Iris pigment epithelial cell (primary cell): ENCODE results near the gene VPS41.
"Not testable (repeated sequence)": the region's sequence is repeated elsewhere in the genome, so short reads cannot be mapped to it uniquely, and the experiment has no call there.

ENCODE experiments used
- DNase-seq: peaks from one replicate; pipeline ENCODE4 v3.0.0-alpha.2; 2011; ENCODE audit warnings: low read depth

VPS41 gene

DNA sequence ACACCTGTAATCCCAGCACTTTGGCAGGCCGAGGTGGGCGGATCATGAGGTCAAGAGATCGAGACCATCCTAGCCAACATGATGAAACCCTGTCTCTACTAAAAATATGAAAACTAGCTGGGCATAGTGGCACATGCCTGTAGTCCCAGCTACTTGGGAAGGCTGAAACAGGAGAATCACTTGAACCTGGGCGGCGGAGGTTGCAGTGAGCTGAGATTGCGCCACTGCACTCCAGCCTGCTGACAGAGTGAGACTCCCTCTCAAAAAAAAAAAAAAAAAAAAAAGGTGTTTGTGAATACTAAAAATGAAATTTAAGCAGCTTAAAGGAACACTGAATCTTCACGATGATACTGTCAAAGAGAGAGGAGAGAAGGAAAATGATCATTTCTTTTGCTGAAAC lies 54.0 kb downstream of the VPS41 start:
- not testable (repeated sequence) for DNase-seq

DNA sequence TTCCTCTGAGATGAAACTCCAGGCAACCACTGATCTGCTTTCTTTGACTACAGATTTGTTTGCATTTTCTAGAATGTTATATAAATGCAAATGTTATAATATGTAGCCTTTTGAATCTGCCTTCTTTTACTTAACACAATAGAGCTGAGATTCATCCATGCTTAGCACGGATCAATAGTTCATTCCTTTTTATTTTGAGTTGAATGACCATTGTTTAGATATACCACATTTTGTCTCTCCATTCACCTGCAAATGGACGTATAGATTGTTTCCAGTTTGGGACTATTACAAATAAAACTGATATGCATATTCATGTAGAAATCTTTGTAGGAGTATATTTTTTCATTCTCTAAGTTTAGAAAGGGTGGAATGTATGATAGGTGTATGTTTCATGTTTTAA lies 57.7 kb downstream of the VPS41 start:
- no peak for DNase-seq

DNA sequence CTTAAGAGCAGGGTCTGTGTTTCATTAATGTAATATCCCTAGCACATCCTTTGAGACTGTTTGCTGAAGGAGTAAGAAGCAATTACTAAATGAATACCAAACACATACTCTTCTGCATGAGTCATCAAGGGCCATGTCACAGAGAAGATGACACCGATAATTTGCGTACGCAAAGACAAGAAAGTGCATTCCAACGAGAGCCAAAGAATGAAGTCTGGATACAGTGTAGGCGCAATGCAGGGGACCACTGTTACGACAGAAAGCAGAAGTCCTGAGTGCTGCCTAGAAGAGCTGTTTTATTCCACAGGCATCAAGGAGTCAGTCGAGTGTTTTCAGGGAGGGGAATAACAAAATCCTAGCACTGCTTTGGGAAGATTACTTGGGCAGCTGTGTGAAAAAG lies 62.7 kb downstream of the VPS41 start:
- no peak for DNase-seq

DNA sequence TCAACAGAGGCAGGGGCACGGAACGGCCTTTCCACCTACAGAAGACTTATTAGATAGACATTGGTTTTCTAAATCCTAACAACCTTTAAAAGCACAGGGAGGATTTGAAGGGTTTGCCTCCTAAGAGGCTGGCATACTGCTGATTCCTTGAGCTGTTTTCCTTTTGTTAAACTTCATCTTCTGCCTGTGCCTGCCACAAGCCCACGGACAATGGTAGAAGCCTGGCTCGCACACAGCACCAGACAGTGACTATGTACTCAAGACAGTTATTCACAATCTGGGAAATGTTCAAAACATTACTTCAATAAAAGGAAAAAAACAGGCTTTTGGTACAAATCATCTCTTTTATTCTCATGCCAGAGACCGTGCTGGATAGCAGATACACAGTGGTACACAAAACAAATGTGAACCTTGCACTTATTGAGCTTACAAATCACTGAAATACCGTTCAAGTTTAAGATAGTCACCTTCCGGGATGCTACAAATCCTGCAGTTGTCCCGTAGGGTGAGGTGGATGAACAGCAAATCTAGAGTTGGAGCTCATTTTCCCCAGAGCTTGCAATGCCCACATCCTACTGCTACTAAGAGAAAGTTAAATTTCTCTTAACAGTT lies 63.9 kb downstream of the VPS41 start:
- DNase-seq, result no peak

DNA sequence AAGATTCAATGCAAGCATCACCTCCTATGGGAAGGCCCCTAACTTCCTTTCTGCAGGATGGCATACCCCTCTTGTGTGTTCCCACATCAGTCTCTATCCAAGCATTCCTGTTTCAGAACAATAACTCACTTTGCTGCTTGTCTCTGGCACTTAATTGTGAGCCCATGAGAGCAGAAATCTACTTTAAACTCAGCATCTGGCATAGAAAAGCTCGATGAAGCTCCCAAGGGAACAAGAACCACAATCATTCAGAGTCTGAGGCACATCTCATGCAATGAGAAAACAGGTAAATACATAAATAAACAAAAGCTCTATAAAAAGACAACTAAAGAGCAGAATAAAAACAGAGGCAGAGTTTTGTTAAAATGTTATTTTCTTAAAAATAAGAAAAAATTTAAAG lies 66.2 kb downstream of the VPS41 start:
- no peak for DNase-seq

DNA sequence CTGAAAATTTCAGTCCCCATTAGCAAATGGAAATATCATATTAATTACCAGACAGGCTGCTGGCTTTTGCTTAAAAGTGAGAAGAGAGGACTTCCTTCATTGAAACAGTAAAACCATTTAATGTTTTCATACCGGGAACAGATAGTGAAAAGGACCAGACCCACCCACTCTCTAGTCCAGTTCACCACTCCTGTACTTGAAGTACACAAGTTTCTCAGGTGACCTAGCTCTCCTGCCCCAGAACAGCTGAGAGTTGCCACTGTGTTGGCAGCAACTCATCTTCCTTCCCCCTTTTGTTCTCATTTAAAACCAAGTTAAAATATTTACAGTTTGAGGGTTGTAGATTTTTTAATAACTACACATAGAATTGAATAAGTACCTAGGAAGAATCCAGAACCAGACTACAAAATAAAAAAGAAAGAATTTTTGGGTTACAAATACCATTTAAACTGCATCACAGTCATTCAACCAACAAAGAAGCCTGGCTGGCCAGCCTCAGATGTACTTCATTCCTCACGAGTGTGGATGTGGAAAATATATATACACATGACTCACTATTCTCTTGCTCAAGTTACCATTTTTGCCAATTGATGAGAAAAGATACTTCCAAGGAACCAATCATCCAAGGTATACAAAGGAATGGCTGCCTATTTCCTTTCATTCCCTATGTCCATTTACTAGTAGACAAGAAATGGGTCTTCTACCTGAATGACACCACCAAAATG lies 68.1 kb downstream of the VPS41 start:
- DNase-seq, result peak; percentile 92

DNA sequence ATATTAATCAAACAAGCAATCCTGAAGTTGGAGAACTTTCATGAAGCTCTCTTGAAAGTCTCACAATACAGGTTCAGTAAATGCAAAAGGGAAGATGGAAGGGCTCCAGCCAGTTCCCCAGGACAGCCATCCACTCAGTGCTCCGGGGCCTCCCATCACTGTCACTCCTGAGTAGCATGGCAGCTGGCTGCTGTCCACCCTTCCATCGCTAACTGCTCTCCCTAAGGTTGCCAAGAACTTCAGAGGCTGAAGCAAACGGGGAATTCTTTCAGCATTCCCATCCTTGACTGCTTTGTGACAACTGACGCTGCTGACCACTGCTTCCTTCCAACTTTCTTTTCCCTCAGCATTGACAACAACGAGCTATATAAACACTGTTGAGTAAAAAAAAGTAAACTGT lies 69.1 kb downstream of the VPS41 start:
- DNase-seq, result no peak

DNA sequence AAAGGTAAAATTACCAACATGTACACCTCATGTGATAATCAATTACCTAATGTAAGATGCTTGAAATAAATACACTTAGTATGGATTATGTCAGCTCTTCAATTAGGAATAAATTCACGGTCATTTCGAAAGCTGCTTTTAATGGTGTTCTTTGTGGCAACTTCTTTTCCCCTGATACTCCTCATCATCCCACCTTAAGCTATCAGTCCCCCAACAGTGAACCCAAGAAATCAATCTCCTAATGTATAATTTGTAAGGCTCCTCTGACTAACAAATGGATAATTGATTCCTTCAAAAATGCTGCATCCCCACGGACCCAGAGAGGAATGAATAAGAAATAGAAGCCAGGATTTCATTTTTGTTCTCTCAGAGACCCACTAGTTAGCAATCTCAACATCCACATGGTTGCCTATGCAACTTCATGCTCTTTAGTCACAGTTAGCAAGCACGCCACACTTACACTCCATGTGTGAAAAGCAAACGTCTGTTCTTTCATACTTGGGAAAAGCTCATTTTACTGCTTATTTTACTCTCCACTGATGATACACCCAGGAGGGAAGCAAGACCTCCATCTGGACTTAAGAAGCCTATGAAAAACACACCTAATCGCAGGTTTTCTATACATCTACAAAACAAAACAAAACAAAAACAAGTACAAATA lies 70.1 kb downstream of the VPS41 start:
- DNase-seq, result no peak

DNA sequence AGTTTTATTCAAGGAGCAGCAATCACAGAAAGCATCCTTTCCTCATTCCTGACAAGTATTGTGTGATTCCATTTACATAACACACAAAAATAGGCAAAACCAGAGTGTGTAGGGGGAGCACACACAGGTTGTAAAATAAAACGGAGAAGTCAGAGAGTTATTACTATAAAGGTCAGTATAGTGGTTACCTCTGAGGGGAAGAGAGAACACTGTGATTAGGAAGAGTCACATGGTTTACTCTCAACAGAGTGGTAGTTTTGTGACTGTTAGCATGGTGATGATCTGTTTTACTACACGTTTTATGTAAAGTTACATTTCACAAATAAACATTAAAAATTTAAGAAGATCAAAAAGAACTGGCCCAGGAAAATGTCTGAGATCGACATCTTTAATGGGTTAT lies 74.6 kb downstream of the VPS41 start:
- DNase-seq, result no peak

DNA sequence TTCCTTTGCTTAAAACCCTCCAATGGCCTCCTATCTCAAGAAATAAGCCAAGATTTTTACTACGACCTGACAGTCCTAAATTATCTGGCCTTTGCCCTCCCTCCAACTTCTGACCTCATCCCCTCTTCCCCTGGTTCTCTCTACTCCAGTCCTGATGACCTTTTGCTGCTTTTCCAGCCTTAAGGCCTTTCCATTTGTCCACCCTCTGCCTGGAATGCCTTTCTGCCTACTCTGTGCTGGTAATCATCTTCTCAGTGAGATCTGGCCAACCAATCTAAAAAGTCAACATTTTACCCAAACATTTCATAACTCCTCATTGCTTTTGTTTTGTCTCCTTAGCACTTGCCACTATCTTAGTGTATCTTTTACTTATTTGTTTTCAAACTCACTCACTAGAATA lies 75.7 kb downstream of the VPS41 start:
- no peak for DNase-seq

DNA sequence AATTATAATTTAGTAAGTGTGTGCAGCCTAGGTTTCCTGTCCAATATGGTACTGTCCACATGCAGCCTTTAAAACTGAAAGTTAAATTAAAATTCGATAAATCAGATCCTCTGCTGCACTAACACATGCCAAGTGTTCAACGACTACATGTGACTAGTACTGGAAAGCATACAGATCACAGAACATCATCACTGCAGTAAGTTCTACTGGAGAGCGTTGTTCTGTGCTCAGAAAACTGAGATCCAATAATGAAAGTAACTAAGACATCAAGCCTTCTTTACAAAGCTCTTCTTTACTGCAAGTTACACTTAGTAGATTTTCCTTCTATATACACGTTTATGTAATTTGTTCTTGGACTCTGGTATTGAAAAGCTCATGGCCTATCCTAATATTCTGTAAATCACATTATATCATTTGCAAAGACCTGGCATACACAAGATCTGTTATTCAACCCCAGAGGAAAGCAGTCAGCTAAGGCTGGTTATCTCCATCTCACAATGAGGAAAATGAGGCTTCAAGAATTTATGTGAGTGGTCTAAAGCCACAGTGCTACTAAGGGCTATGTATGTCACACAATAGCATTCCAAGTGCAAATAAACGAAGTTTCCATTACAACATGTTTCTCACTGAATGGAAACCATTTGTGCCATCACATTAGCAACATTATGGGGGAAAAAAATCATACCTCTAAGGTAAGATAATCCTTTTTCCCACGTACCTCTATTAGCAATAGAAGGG lies 77.6 kb downstream of the VPS41 start:
- no peak for DNase-seq

DNA sequence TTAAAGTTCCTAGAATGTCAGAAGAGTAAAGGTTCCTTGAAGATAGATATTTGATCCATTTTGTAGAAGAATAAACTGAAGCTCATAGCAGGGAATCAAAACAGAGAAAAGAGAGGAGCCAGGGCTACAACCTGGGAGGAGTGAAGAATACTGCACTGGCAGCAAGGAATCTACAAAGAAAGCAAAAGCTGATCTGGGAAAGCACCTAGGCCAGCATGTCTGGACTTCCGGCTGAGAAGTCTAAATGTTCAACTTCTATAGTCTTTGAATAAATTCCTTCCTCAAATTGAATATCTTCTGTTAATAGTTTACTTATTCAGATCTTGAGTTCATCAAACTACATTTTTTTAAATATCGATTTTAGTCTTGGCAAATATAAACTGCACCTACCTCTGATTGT lies 78.2 kb downstream of the VPS41 start:
- no peak for DNase-seq

DNA sequence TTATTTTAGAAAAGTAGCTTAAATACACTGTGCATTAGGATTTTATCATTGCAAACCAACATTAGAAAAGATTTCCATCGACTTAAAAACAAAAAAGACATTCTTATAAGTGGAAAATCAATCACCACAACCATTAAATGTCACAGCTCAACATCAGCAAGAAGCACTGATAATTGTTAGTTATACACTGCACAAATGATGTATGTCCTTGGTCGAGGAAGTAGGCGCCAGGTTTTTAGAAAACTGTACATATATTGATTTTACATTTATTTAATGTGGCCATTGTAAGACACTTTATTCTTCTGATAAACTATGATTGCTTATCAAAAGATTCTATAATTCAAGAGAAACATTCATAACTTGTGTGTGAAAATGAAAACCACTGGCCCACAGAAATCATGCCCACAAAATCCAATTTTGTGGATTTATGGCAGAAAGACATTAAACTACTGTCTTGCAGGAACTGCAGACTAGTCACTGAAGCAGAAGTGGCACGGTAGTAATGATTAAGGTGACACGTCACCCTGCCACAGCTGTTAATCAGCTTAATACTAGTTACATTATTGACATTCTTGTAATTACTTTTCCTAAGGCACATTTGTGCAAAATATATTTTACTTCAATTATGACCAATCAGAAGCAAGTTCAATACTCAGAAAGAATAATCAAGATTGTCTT lies 79.4 kb downstream of the VPS41 start:
- no peak for DNase-seq

DNA sequence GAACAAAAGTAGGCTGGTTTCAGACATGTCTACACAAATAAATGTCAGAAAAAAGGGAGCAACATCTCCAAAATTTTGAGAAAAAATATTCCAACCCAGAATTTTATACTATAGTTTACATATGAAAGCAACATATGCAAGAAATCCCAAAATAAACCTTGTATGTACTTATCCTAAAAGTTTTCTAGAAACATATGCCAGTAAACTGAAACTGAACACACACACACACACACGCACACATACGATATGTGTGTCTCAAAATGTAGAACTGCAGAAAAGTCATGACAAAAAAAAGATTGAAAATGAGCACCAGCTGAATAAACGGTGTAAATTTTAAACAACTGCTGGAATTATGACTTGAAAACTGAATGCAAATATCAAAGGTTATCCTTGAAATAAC lies 81.0 kb downstream of the VPS41 start:
- no peak for DNase-seq

DNA sequence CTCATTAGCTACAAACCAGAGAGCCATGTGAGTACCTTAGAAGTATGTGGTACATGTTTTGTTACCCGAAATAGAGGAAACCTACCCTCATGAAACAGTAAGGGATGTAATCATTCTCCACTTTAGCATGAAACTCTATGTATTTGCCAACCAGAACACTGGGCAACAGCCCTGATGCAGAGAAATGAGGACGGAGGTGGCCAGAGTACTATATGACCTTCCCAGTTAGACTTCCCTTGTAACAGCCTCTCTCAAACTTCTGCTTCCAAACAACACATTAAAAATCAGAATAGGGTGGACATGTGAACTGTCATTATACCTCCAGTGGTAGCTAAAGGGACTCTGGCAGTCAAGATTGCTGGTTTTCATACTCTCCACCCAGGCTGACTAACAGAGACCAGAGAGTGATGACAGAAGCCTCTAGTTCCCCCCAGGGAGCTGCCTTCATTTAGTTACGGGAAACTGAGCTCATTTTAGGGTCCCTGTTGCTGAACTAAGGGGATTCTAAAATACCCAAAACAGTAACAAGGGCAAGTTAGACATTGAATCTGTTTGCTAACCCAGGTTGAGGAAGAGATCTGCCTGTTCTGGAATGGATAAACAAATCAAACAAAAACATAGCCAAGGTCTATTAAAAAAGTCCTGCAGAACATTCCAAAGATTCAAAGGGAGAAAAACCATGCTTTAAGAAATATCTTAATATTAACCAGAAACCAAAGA lies 83.1 kb downstream of the VPS41 start:
- DNase-seq, result peak; percentile 23

DNA sequence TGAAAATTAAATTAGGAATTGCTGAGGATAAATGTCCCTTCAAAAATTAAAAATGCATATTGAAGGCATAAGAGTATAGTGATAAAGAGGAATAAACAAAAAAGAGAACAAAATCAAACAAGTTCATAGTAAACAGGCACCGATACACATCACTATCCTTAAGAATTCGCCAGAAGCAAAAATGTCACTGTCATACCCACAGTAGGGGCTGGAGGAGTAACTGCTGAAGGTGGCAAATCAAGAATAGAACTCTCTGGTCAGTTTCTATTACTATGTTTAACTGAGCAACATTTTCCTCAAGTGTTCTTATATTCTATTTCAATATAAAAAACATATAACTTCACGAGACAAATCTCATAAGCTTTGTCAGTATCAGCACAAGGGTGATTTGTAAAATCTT lies 84.0 kb downstream of the VPS41 start:
- no peak for DNase-seq

DNA sequence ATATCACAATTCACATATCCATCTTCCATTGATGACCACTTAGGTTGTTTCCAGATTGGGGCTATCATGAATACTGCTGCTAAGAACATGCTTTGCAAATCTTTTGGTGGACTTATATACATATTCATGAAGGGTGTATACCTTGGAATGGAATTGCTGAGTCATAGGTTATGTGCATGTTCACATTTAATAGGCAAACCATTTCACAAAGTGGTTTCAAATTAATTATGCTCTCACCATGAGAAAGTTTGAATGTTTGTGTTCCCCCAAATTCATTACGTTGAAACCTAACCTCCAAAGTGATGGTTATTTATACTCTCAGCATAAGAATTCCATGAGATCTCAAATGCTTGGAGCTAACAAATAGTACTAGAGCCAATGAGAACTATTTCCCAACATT lies 86.4 kb downstream of the VPS41 start:
- peak; percentile 47 for DNase-seq

DNA sequence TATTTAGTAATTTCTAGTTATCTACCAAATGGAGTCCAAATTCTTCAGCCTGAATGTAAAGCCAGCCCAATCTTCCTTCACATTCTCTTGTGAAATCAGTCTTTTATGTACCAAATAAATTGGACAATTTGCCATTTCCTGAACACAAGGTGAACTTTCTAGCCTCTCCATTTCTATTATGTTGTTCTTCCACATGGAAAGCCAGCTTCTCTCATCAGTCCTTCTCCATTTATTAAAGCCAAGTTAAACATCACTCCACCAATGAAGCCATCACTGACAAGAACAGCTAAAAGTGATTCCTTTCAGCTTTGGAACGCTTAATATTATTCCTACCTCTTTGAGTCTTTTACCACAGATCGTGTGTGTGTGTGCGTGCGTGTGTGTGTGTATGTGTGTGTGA lies 88.4 kb downstream of the VPS41 start:
- no peak for DNase-seq

DNA sequence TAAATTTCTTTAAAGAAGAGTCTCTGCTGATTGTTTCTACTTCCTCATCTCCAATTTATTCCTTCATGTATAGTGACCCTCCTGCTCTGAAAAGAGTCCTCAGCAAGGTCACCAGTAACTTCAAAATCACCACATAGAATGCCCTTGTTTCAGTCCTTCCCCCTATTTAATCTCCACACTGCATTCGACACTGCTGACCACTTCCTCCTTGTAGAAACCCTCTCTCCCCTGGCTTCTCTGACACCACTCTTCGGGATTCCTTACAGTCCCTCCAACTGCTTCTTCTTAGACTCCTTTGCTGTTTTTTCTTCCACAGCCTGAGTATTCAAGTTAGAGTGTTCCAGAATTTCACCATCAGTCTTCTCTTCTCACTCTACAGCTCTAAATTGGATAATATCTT lies 89.5 kb downstream of the VPS41 start:
- DNase-seq, result no peak

DNA sequence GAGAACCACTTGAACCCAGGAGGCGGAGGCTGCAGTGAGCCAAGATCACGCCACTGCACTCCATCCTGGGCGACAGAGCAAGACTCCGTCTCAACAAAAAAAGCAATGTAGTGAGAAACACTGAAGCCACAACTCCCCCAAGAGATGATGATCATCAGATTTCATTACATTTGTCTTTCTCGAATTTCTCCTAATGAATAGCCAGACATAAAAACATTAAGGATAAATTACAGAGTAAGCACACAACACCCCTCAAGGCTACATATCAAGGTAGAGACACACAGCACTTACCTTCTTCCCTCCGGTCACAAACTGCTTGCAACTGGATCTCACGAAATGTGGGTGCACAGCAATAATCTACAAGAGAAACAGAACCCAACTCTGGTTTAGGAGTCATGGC lies 91.5 kb downstream of the VPS41 start:
- no peak for DNase-seq

DNA sequence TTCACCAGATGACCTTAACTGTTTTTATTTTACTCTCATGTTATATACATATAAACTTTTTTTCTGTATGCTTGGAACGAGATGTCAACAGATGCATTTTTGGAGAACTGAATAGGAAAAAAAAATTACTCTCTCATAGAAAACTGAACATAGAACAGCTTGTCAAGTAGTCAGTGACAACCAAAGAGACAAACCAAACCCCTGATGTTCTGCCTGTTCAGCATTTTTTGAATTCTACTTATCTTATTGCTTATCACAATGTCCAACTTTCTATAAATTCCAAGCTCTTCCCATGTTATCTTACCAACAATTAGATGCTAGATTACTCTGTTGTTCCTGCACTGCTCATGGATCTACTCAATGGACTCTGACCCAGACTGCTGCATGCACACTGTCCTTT lies 95.2 kb downstream of the VPS41 start:
- DNase-seq, result no peak

DNA sequence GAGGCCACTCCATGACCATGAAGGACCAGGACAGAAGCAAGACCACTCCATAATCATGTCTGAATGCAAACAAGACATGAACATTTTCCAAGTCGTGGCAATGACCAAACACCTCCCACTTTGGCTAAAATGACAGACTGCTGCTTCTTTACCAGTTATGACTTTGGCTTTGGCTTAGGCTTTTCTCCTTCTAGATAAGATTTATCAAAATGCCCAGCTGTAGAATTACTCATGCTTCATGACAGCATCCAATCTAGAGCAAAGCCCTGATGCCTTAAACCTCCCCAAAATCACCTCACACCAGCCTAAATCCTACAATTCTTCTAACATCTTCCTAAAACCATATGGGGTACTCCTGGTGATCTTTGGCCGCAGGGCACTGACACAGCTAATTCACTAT lies 102.1 kb downstream of the VPS41 start:
- no peak for DNase-seq
